HL-60 (cell line): ENCODE measurements around the gene IFI27.

ENCODE experiments used
- DNase-seq, 2 experiments: peaks; one replicate each; pipeline ENCODE4 v3.0.0-alpha.2; 2010 to 2020; ENCODE audit warnings: low read depth in 1 of 2, low spot score in 1 of 2
- H3K27ac ChIP-seq: fragments of 250-450 bp; sonication (Bioruptor Pico); replicated peaks from 2 replicates; pipeline ENCODE4 v1.5.1; 2020; ENCODE audit warnings: mild to moderate bottlenecking, moderate library complexity
- H3K27me3 ChIP-seq: fragments of 250-450 bp; sonication (Bioruptor Pico); 2 replicates; pipeline ENCODE4 v1.5.1; 2021; ENCODE audit warnings: mild to moderate bottlenecking, moderate library complexity; ENCODE audit not compliant: insufficient read depth, poor library complexity, severe bottlenecking
- H3K4me3 ChIP-seq: replicated peaks from 2 replicates; pipeline ENCODE4 v1.5.1; 2011; ENCODE audit warnings: mild to moderate bottlenecking, control low read depth, low read length; ENCODE audit not compliant: insufficient read depth
- CTCF ChIP-seq: IDR thresholded peaks from one replicate; pipeline ENCODE4 v1.5.1; 2011; ENCODE audit warnings: low read length, control low read depth, inconsistent platforms; ENCODE audit not compliant: insufficient read depth
- GABPA ChIP-seq: IDR thresholded peaks from 2 replicates; pipeline ENCODE4 v1.6.1; 2012; ENCODE audit warnings: low read depth
- POLR2AphosphoS5 ChIP-seq: IDR thresholded peaks from 2 replicates; pipeline ENCODE4 v1.6.1; 2012; ENCODE audit warnings: low read depth
- REST ChIP-seq: IDR thresholded peaks from 2 replicates; pipeline ENCODE4 v1.6.1; 2012; ENCODE audit warnings: low read depth; ENCODE audit not compliant: insufficient replicate concordance
- SPI1 ChIP-seq: IDR thresholded peaks from 2 replicates; pipeline ENCODE4 v1.6.1; 2012; ENCODE audit warnings: low read depth, mild to moderate bottlenecking, borderline replicate concordance

The IFI27 gene

GRCh38 chr14:94099006-94099405 is 11.5 kb upstream of the IFI27 start:
- Histone ChIP-seq H3K4me3 (no peak overlapping the region), H3K27ac (no peak overlapping the region), H3K27me3 (no peaks in the 10 kb centered on the region)
- DNase-seq = no peak
- TF ChIP-seq POLR2AphosphoS5 = no peak
- no peak for TF ChIP-seq GABPA
- no peak for TF ChIP-seq CTCF
- no peak for TF ChIP-seq REST
- no peak for TF ChIP-seq SPI1

- DNase-seq = no peak
- H3K27me3 ChIP-seq = no peaks in the 10 kb centered on the region
- H3K27ac ChIP-seq = no peak overlapping the region
- TF ChIP-seq GABPA (no peak), CTCF (no peak), REST (no peak), POLR2AphosphoS5 (no peak), SPI1 (no peak)
- H3K4me3 ChIP-seq = no peak overlapping the region
Measured at GRCh38 chr14:94100847-94101246, 9.7 kb upstream of the IFI27 start.

- Histone ChIP-seq H3K4me3 (no peak overlapping the region), H3K27me3 (no peaks in the 10 kb centered on the region), H3K27ac (no peak overlapping the region)
- TF ChIP-seq SPI1 (no peak), CTCF (no peak), GABPA (no peak), REST (no peak), POLR2AphosphoS5 (no peak)
- no peak for DNase-seq
Measured at GRCh38 chr14:94101748-94102147, 8.8 kb upstream of the IFI27 start.
